Hepatocyte (in vitro differentiated cells): ENCODE measurements around the gene SOX18.

Experiments
- EZH2 ChIP-seq: fragments of 200-600 bp; sonication (generic); IDR thresholded peaks from 2 replicates; pipeline ENCODE4 v1.6.1; 2016; ENCODE audit warnings: antibody characterized with exemption, mild to moderate bottlenecking, borderline replicate concordance
- TF ChIP-seq, protein P1 (sequence below): fragments of 200-600 bp; sonication (generic); IDR thresholded peaks from 2 replicates; pipeline ENCODE4 v1.5.1; 2016; ENCODE audit warnings: antibody characterized with exemption, mild to moderate bottlenecking; ENCODE audit not compliant: poor library complexity

DNA sequence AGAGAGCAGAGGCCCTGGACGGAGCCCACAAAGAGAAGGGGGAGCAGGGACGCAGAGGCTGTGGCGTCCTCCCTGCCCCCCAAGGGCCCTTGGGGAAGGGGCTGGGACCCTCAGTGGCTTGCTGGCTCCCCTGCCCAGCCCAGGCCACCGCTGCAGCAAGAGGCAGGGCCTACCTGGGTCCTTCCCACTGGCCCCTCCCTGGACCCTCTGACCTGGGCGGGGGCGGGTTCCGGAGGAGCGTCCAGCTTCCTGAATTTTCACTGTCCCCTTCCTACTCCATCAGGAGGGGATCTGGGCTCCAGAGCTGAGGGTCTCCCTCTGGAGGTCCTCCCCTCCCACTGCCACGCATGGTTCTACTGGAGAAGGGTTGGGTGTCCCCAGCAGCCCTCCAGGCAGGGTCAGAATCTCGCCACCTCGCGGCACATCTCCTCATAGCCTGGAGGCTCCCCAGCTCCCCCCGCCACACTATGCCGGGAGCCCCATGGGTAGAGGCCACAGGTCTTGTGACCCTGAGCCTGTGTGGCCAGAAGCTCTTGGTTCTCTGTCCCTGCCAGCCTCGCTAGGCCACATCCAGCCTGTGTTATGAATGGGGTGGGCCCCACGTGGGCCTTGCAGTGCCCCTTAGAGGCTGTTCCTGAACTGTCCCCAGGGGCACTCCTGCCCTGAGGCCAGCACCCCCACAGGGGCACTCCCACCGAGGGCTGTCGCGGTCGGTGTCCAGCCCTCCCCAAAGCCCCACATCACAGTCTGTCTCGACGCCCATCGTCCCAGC is 1.0 kb upstream of the SOX18 start:
- TF ChIP-seq, protein P1, sequence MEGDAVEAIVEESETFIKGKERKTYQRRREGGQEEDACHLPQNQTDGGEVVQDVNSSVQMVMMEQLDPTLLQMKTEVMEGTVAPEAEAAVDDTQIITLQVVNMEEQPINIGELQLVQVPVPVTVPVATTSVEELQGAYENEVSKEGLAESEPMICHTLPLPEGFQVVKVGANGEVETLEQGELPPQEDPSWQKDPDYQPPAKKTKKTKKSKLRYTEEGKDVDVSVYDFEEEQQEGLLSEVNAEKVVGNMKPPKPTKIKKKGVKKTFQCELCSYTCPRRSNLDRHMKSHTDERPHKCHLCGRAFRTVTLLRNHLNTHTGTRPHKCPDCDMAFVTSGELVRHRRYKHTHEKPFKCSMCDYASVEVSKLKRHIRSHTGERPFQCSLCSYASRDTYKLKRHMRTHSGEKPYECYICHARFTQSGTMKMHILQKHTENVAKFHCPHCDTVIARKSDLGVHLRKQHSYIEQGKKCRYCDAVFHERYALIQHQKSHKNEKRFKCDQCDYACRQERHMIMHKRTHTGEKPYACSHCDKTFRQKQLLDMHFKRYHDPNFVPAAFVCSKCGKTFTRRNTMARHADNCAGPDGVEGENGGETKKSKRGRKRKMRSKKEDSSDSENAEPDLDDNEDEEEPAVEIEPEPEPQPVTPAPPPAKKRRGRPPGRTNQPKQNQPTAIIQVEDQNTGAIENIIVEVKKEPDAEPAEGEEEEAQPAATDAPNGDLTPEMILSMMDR: no peak
- no peak for TF ChIP-seq EZH2
